ENCODE data around the gene BET1L.

Gene BET1L

GRCh38 chr11:236774-237767 is 29.9 kb upstream of the BET1L start, which contains the start of gene PSMD13:
PSMD13 (plus strand) TSS chr11:236976; CDS start chr11:237050, 74 bp downstream.
- in situ Hi-C loops (cut with HindIII; ENCODE audit: low pct_unique_long_range_greater_than_20kb, low sequenced_read_pairs), result no loop called here
- peak; percentile 71 to 77 for DNase-seq (ENCODE audit: low read depth in 1 of 2, low spot score in 1 of 2)
- no peak for TF ChIP-seq JUND (IDR thresholded peaks at IDR 0.05; ENCODE audit: low read depth)

GRCh38 chr11:235997-236773 is 29.0 kb upstream of the BET1L start, which contains the start of gene SIRT3:
SIRT3 (minus strand) TSS chr11:236342; CDS start chr11:236328, 14 bp downstream.
- TF ChIP-seq JUND (IDR thresholded peaks at IDR 0.05; ENCODE audit: low read depth), result no peak
- peak; percentile 79 to 90 for DNase-seq (ENCODE audit: low read depth in 1 of 2, low spot score in 1 of 2)
- in situ Hi-C loops (cut with HindIII; ENCODE audit: low pct_unique_long_range_greater_than_20kb, low sequenced_read_pairs), result no loop called here

GRCh38 chr11:235609-235996 is 28.4 kb upstream of the BET1L start:
- DNase-seq (ENCODE audit: low read depth in 1 of 2, low spot score in 1 of 2), result peak in 1 of 2 experiments; percentile 20
- in situ Hi-C loops (cut with HindIII; ENCODE audit: low pct_unique_long_range_greater_than_20kb, low sequenced_read_pairs), result no loop called here
- no peak for TF ChIP-seq JUND (IDR thresholded peaks at IDR 0.05; ENCODE audit: low read depth)

- DNase-seq (ENCODE audit: low read depth in 1 of 2, low spot score in 1 of 2), result no peak
- in situ Hi-C loops (cut with HindIII; ENCODE audit: low pct_unique_long_range_greater_than_20kb, low sequenced_read_pairs), result no loop called here
- no peak for TF ChIP-seq JUND (IDR thresholded peaks at IDR 0.05; ENCODE audit: low read depth)
These were observed 28.0 kb upstream of the BET1L start for GRCh38 chr11:235180-235579.

- TF ChIP-seq JUND (IDR thresholded peaks at IDR 0.05; ENCODE audit: low read depth), result no peak
- in situ Hi-C loops (cut with HindIII; ENCODE audit: low pct_unique_long_range_greater_than_20kb, low sequenced_read_pairs), result no loop called here
- DNase-seq (ENCODE audit: low read depth in 1 of 2, low spot score in 1 of 2), result no peak
These were observed 25.8 kb upstream of the BET1L start for GRCh38 chr11:232783-233565.

- TF ChIP-seq JUND (IDR thresholded peaks at IDR 0.05; ENCODE audit: low read depth), result no peak
- in situ Hi-C loops (cut with HindIII; ENCODE audit: low pct_unique_long_range_greater_than_20kb, low sequenced_read_pairs), result no loop called here
- no peak for DNase-seq (ENCODE audit: low read depth in 1 of 2, low spot score in 1 of 2)
These were observed 23.2 kb upstream of the BET1L start for GRCh38 chr11:230431-230830.

- TF ChIP-seq JUND (IDR thresholded peaks at IDR 0.05; ENCODE audit: low read depth), result no peak
- in situ Hi-C loops (cut with HindIII; ENCODE audit: low pct_unique_long_range_greater_than_20kb, low sequenced_read_pairs), result no loop called here
- no peak for DNase-seq (ENCODE audit: low read depth in 1 of 2, low spot score in 1 of 2)
These were observed 20.7 kb upstream of the BET1L start for GRCh38 chr11:227824-228379.

GRCh38 chr11:225734-226453 is 18.7 kb upstream of the BET1L start:
- TF ChIP-seq JUND (IDR thresholded peaks at IDR 0.05; ENCODE audit: low read depth), result no peak
- no peak for DNase-seq (ENCODE audit: low read depth in 1 of 2, low spot score in 1 of 2)
- in situ Hi-C loops (cut with HindIII; ENCODE audit: low pct_unique_long_range_greater_than_20kb, low sequenced_read_pairs), result no loop called here

GRCh38 chr11:224424-224823 is 17.2 kb upstream of the BET1L start:
- DNase-seq (ENCODE audit: low read depth in 1 of 2, low spot score in 1 of 2), result no peak
- in situ Hi-C loops (cut with HindIII; ENCODE audit: low pct_unique_long_range_greater_than_20kb, low sequenced_read_pairs), result no loop called here
- no peak for TF ChIP-seq JUND (IDR thresholded peaks at IDR 0.05; ENCODE audit: low read depth)

- in situ Hi-C loops (cut with HindIII; ENCODE audit: low pct_unique_long_range_greater_than_20kb, low sequenced_read_pairs), result no loop called here
- DNase-seq (ENCODE audit: low read depth in 1 of 2, low spot score in 1 of 2), result no peak
- no peak for TF ChIP-seq JUND (IDR thresholded peaks at IDR 0.05; ENCODE audit: low read depth)
These were observed 16.7 kb upstream of the BET1L start for GRCh38 chr11:223884-224283.

- in situ Hi-C loops (cut with HindIII; ENCODE audit: low pct_unique_long_range_greater_than_20kb, low sequenced_read_pairs), result no loop called here
- TF ChIP-seq JUND (IDR thresholded peaks at IDR 0.05; ENCODE audit: low read depth), result no peak
- DNase-seq (ENCODE audit: low read depth in 1 of 2, low spot score in 1 of 2), result no peak
These were observed 16.0 kb upstream of the BET1L start for GRCh38 chr11:223026-223789.
